Gastrocnemius medialis (tissue), 4 donors: Measurements from ENCODE around the gene GNAO1.

Experiments used
- POLR2A ChIP-seq, 2 donors: fragments of 450-650 bp; IDR thresholded peaks; one replicate each; pipeline ENCODE4 v1.6.1; 2017; ENCODE audit warnings: antibody characterized with exemption in 2 of 2, mild to moderate bottlenecking in 2 of 2, moderate library complexity in 2 of 2
- TF ChIP-seq, protein P1 (sequence below), 5 experiments: fragments of 450-650 bp in 3 of 5; fragments of 200-600 bp in 2 of 5; sonication (generic) in 2 of 5; IDR thresholded peaks in 4 of 5; conservative IDR thresholded peaks in 1 of 5; 1 replicate in 4 of 5; 2 replicates in 1 of 5; pipeline ENCODE4 v1.5.1; 2016 to 2019; ENCODE audit warnings: antibody characterized with exemption in 5 of 5, mild to moderate bottlenecking in 3 of 5, moderate library complexity in 3 of 5

DNA sequence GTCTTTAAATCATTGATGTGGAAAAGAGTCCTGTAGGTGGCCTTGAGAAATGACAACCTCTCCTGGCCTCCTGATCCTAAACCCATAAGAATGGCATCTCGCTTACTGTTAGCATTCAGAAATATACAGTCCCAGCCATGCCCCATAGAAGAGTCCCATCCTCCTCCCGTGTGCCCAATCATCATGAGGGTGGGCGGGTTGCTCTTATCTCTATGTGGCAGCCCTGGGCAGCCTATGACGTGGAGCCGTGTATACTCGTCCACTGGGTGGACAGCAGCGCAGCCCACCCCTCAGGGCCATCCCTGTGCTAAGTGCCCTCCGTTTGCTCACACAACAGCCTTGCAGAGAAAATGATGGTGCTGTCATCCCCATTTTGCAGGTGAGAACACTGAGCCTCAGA is 128.8 kb downstream of the GNAO1 start:
- TF ChIP-seq POLR2A (IDR thresholded peaks at IDR 0.05): no peak
- TF ChIP-seq, protein P1, sequence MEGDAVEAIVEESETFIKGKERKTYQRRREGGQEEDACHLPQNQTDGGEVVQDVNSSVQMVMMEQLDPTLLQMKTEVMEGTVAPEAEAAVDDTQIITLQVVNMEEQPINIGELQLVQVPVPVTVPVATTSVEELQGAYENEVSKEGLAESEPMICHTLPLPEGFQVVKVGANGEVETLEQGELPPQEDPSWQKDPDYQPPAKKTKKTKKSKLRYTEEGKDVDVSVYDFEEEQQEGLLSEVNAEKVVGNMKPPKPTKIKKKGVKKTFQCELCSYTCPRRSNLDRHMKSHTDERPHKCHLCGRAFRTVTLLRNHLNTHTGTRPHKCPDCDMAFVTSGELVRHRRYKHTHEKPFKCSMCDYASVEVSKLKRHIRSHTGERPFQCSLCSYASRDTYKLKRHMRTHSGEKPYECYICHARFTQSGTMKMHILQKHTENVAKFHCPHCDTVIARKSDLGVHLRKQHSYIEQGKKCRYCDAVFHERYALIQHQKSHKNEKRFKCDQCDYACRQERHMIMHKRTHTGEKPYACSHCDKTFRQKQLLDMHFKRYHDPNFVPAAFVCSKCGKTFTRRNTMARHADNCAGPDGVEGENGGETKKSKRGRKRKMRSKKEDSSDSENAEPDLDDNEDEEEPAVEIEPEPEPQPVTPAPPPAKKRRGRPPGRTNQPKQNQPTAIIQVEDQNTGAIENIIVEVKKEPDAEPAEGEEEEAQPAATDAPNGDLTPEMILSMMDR (IDR thresholded peaks at IDR 0.05 in 4 of 5, conservative IDR thresholded peaks at IDR 0.05 in 1 of 5): no peak
